ENCODE data around the gene KDF1.

GRCh38 chr1:26956321-26956720, 3.9 kb downstream of the KDF1 start:
- no peak for TF ChIP-seq POLR2A (IDR thresholded peaks at IDR 0.05; ENCODE audit: low read length)
- TF ChIP-seq GATA1 (IDR thresholded peaks at IDR 0.05; ENCODE audit: low read depth, low read length), result no peak
